Measurements from ENCODE around the gene NPHP4.

The NPHP4 gene

DNA sequence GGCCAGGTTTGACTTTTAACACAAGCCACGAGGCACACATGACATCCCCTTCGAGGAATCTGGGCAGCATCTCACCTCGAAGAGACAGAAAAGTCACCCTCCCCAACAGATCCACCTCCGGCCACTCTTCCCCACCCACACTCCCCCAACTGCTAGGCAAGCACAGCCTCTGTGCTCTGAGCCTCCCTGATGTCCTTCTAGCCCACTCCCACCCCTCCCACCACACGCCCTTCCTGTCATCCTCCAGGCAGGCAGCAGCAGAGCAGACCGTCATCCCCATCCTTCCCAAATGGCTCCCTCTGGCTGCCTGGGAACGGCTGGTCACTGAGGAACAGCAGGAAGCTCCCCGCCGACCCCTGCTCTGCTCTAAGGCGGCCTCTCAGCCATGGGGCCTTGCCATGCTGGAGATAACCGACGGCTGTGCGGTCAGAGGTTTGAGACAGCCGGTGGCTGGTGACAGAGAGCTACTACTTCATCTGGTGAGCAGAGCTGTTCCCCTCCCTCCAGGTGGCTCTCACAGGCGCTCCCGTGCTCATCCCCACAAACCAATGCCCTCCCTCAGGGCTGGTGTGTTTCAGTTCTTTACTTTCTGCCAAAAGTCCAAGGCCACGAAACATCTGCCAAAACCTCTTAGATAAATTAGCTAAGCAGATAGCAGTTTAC, 25.6 kb downstream of the NPHP4 start (continued):
- TF ChIP-seq, protein P1, sequence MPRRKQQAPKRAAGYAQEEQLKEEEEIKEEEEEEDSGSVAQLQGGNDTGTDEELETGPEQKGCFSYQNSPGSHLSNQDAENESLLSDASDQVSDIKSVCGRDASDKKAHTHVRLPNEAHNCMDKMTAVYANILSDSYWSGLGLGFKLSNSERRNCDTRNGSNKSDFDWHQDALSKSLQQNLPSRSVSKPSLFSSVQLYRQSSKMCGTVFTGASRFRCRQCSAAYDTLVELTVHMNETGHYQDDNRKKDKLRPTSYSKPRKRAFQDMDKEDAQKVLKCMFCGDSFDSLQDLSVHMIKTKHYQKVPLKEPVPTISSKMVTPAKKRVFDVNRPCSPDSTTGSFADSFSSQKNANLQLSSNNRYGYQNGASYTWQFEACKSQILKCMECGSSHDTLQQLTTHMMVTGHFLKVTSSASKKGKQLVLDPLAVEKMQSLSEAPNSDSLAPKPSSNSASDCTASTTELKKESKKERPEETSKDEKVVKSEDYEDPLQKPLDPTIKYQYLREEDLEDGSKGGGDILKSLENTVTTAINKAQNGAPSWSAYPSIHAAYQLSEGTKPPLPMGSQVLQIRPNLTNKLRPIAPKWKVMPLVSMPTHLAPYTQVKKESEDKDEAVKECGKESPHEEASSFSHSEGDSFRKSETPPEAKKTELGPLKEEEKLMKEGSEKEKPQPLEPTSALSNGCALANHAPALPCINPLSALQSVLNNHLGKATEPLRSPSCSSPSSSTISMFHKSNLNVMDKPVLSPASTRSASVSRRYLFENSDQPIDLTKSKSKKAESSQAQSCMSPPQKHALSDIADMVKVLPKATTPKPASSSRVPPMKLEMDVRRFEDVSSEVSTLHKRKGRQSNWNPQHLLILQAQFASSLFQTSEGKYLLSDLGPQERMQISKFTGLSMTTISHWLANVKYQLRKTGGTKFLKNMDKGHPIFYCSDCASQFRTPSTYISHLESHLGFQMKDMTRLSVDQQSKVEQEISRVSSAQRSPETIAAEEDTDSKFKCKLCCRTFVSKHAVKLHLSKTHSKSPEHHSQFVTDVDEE (CRISPR knock-in tag; IDR thresholded peaks at IDR 0.05): no peak

DNA sequence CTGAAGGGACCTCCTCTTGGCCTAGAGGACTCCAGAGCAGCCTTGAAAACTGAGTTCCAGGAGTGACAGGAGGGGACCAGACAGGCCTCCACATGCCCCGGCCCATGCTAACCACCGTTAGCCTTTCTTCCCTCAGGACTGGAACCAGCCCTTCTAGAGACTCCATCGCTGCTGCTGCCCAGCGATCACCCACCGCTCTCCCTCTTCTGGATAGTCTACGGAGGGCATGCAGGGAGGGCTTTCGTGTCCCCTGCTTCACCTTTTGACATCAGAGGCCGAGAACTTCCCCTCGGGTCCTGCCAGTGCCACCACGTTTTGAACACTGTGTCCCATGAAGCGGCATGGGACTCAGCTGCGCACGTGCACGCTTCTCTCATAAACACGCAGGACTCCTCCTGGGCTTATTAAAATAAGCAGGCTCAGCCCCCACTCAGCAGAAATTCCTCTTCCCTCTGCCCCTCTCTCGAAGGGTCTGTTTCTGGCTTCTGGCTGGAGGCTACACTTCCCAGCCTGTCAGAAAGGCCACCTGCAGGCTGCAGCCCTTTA, 26.6 kb downstream of the NPHP4 start:
- no peak for TF ChIP-seq RARB (CRISPR knock-in tag; IDR thresholded peaks at IDR 0.05)
- TF ChIP-seq ZFP30 (CRISPR knock-in tag; IDR thresholded peaks at IDR 0.05): no peak
- TF ChIP-seq, protein P2, sequence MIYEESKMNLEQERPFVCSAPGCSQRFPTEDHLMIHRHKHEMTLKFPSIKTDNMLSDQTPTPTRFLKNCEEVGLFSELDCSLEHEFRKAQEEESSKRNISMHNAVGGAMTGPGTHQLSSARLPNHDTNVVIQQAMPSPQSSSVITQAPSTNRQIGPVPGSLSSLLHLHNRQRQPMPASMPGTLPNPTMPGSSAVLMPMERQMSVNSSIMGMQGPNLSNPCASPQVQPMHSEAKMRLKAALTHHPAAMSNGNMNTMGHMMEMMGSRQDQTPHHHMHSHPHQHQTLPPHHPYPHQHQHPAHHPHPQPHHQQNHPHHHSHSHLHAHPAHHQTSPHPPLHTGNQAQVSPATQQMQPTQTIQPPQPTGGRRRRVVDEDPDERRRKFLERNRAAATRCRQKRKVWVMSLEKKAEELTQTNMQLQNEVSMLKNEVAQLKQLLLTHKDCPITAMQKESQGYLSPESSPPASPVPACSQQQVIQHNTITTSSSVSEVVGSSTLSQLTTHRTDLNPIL (CRISPR knock-in tag; IDR thresholded peaks at IDR 0.05; ENCODE audit: low read depth): no peak
- no peak for TF ChIP-seq SNAI2 (CRISPR knock-in tag; IDR thresholded peaks at IDR 0.05)
- TF ChIP-seq ZC3H10 (CRISPR knock-in tag; IDR thresholded peaks at IDR 0.05): no peak
- TF ChIP-seq, protein P3, sequence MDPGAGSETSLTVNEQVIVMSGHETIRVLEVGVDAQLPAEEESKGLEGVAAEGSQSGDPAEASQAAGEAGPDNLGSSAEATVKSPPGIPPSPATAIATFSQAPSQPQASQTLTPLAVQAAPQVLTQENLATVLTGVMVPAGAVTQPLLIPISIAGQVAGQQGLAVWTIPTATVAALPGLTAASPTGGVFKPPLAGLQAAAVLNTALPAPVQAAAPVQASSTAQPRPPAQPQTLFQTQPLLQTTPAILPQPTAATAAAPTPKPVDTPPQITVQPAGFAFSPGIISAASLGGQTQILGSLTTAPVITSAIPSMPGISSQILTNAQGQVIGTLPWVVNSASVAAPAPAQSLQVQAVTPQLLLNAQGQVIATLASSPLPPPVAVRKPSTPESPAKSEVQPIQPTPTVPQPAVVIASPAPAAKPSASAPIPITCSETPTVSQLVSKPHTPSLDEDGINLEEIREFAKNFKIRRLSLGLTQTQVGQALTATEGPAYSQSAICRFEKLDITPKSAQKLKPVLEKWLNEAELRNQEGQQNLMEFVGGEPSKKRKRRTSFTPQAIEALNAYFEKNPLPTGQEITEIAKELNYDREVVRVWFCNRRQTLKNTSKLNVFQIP (CRISPR knock-in tag; IDR thresholded peaks at IDR 0.05; ENCODE audit: borderline replicate concordance, low read depth): no peak
- no peak for TF ChIP-seq ISL1 (CRISPR knock-in tag; IDR thresholded peaks at IDR 0.05)
- no peak for TF ChIP-seq PPARA (CRISPR knock-in tag; IDR thresholded peaks at IDR 0.05; ENCODE audit: borderline replicate concordance)
- TF ChIP-seq, protein P4, sequence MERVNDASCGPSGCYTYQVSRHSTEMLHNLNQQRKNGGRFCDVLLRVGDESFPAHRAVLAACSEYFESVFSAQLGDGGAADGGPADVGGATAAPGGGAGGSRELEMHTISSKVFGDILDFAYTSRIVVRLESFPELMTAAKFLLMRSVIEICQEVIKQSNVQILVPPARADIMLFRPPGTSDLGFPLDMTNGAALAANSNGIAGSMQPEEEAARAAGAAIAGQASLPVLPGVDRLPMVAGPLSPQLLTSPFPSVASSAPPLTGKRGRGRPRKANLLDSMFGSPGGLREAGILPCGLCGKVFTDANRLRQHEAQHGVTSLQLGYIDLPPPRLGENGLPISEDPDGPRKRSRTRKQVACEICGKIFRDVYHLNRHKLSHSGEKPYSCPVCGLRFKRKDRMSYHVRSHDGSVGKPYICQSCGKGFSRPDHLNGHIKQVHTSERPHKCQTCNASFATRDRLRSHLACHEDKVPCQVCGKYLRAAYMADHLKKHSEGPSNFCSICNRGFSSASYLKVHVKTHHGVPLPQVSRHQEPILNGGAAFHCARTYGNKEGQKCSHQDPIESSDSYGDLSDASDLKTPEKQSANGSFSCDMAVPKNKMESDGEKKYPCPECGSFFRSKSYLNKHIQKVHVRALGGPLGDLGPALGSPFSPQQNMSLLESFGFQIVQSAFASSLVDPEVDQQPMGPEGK (CRISPR knock-in tag; IDR thresholded peaks at IDR 0.05; ENCODE audit: borderline replicate concordance): no peak
- no peak for TF ChIP-seq CSDC2 (CRISPR knock-in tag; IDR thresholded peaks at IDR 0.05)
- TF ChIP-seq, protein P1 (CRISPR knock-in tag; IDR thresholded peaks at IDR 0.05): no peak
- TF ChIP-seq ARNTL (CRISPR knock-in tag; IDR thresholded peaks at IDR 0.05; ENCODE audit: borderline replicate concordance, low read depth): no peak
- TF ChIP-seq ZFP3 (CRISPR knock-in tag; IDR thresholded peaks at IDR 0.05): no peak
- no peak for TF ChIP-seq ZNF70 (CRISPR knock-in tag; IDR thresholded peaks at IDR 0.05)
- TF ChIP-seq GLIS3 (CRISPR knock-in tag; IDR thresholded peaks at IDR 0.05): no peak
- no peak for ATAC-seq

DNA sequence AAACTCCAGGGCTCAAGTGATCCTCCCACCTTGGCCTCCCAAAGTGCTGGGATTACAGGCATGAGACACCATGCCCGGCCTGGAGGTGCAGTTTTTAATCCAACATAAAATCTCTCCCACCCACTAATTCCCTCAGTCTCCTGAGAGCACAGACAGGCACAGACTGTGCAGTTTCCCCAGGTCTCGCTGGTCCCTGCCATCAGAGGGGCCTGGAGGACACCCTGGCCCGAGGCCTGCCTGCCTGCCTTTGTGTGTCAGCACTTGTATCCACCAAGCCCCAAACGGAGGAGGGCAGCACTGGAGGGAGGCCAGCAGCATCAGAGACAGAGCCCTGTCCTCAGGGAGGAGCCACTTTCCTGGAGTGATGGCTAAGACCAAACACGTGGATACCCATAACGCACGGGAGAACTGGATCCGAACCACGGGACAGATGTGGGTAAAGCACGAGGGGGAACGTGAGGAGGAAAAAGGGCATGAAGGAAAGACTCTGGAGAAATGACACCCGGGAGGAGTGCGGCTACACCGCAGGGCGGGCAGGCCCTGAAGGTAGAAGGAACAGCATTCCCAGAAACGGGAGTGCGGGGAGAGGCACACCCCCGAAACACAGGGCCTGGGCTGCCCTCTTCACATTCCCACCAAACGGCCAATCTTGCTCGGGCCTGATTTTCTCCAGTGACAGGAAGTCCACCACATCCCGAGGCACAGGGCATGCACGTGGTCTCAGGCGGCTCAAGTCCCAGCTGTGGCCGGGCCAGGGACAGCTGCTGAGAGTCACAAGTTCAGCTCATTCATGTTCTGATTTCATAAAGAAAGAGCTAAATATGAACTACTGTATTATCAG, 29.7 kb downstream of the NPHP4 start:
- no peak for ATAC-seq
- TF ChIP-seq, protein P2 (CRISPR knock-in tag; IDR thresholded peaks at IDR 0.05; ENCODE audit: low read depth): no peak
- TF ChIP-seq ZNF8 (CRISPR knock-in tag; IDR thresholded peaks at IDR 0.05) (no peak), PPARA (CRISPR knock-in tag; IDR thresholded peaks at IDR 0.05; ENCODE audit: borderline replicate concordance) (no peak), OSR1 (CRISPR knock-in tag; IDR thresholded peaks at IDR 0.05) (no peak), TOX (CRISPR knock-in tag; IDR thresholded peaks at IDR 0.05; ENCODE audit: borderline replicate concordance) (no peak), TCF4 (CRISPR knock-in tag; IDR thresholded peaks at IDR 0.05; ENCODE audit: borderline replicate concordance) (no peak), GLIS3 (CRISPR knock-in tag; IDR thresholded peaks at IDR 0.05) (no peak), ZC3H10 (CRISPR knock-in tag; IDR thresholded peaks at IDR 0.05) (no peak), ESRRG (CRISPR knock-in tag; IDR thresholded peaks at IDR 0.05) (no peak)
- TF ChIP-seq, protein P3 (CRISPR knock-in tag; IDR thresholded peaks at IDR 0.05; ENCODE audit: borderline replicate concordance, low read depth): no peak
